ACC112 (cell line): ENCODE data around the gene TFCP2.

ENCODE experiments used
- H2AFZ ChIP-seq: fragments of 200-600 bp; sonication (generic); one replicate; pipeline ENCODE4 v1.6.0; 2017; ENCODE audit warnings: antibody characterized with exemption, low read length; ENCODE audit not compliant: unreplicated experiment
- H3K27ac ChIP-seq: fragments of 200-600 bp; sonication (generic); 2 replicates; pipeline ENCODE4 v1.5.1; 2014; ENCODE audit warnings: low read depth, mild to moderate bottlenecking, antibody characterized with exemption, low read length, moderate library complexity
- H3K27me3 ChIP-seq: fragments of 200-600 bp; sonication (generic); 2 replicates; pipeline ENCODE4 v1.6.1; 2014; ENCODE audit warnings: mild to moderate bottlenecking, antibody characterized with exemption, low read length, moderate library complexity, mixed read lengths; ENCODE audit not compliant: insufficient read depth
- H3K36me3 ChIP-seq: fragments of 200-600 bp; sonication (generic); 2 replicates; pipeline ENCODE4 v1.6.1; 2016; ENCODE audit warnings: mild to moderate bottlenecking, antibody characterized with exemption, low read length, moderate library complexity, mixed read lengths; ENCODE audit not compliant: insufficient read depth
- H3K4me1 ChIP-seq: fragments of 200-600 bp; sonication (generic); one replicate; pipeline ENCODE4 v1.6.1; 2016; ENCODE audit warnings: low read length, mixed read lengths; ENCODE audit not compliant: insufficient read depth, unreplicated experiment, control insufficient read depth
- H3K4me3 ChIP-seq: fragments of 200-600 bp; sonication (generic); 2 replicates; pipeline ENCODE4 v1.5.1; 2014; ENCODE audit warnings: mild to moderate bottlenecking, low read depth, low read length
- H3K79me2 ChIP-seq: fragments of 200-600 bp; sonication (generic); one replicate; pipeline ENCODE4 v1.6.0; 2016; ENCODE audit warnings: low read length; ENCODE audit not compliant: control insufficient read depth, unreplicated experiment, insufficient read depth

TFCP2 gene

GRCh38 chr12:51196547-51196946 lies 23.6 kb upstream of the TFCP2 start:
- Histone ChIP-seq H3K36me3 (no peaks in the 10 kb centered on the region), H3K27ac (no peak overlapping the region), H3K4me3 (no peak overlapping the region), H3K27me3 (no peaks in the 10 kb centered on the region), H3K79me2 (no peaks in the 10 kb centered on the region), H2AFZ (no peak overlapping the region), H3K4me1 (no peaks in the 10 kb centered on the region)

GRCh38 chr12:51195841-51196240 lies 22.9 kb upstream of the TFCP2 start:
- Histone ChIP-seq H3K36me3 (no peaks in the 10 kb centered on the region), H3K4me1 (no peaks in the 10 kb centered on the region), H3K27ac (no peak overlapping the region), H3K4me3 (no peak overlapping the region), H3K79me2 (no peaks in the 10 kb centered on the region), H2AFZ (no peak overlapping the region), H3K27me3 (no peaks in the 10 kb centered on the region)

- no peak overlapping the region for H2AFZ ChIP-seq
- H3K27me3 ChIP-seq: no peaks in the 10 kb centered on the region
- no peaks in the 10 kb centered on the region for H3K79me2 ChIP-seq
- no peak overlapping the region for H3K27ac ChIP-seq
- no peak overlapping the region for H3K4me3 ChIP-seq
- no peaks in the 10 kb centered on the region for H3K36me3 ChIP-seq
- no peaks in the 10 kb centered on the region for H3K4me1 ChIP-seq
Observed at GRCh38 chr12:51192284-51192671, 19.3 kb upstream of the TFCP2 start.

- H3K36me3 ChIP-seq: no peaks in the 10 kb centered on the region
- H3K79me2 ChIP-seq: no peaks in the 10 kb centered on the region
- H3K27ac ChIP-seq: no peak overlapping the region
- no peaks in the 10 kb centered on the region for H3K4me1 ChIP-seq
- no peak overlapping the region for H2AFZ ChIP-seq
- no peak overlapping the region for H3K4me3 ChIP-seq
- H3K27me3 ChIP-seq: no peaks in the 10 kb centered on the region
Observed at GRCh38 chr12:51191516-51192283, 18.8 kb upstream of the TFCP2 start.

GRCh38 chr12:51190820-51191219 lies 17.9 kb upstream of the TFCP2 start:
- no peaks in the 10 kb centered on the region for H3K4me1 ChIP-seq
- no peak overlapping the region for H3K4me3 ChIP-seq
- no peaks in the 10 kb centered on the region for H3K36me3 ChIP-seq
- no peaks in the 10 kb centered on the region for H3K79me2 ChIP-seq
- no peak overlapping the region for H2AFZ ChIP-seq
- H3K27me3 ChIP-seq: no peaks in the 10 kb centered on the region
- no peak overlapping the region for H3K27ac ChIP-seq

- Histone ChIP-seq H3K4me3 (no peak overlapping the region), H3K27me3 (no peaks in the 10 kb centered on the region), H3K36me3 (no peaks in the 10 kb centered on the region), H2AFZ (no peak overlapping the region), H3K27ac (no peak overlapping the region), H3K79me2 (no peaks in the 10 kb centered on the region), H3K4me1 (no peaks in the 10 kb centered on the region)
Observed at GRCh38 chr12:51189790-51190355, 16.9 kb upstream of the TFCP2 start.

- H3K79me2 ChIP-seq: no peaks in the 10 kb centered on the region
- no peak overlapping the region for H3K27ac ChIP-seq
- no peak overlapping the region for H3K4me3 ChIP-seq
- no peaks in the 10 kb centered on the region for H3K4me1 ChIP-seq
- no peaks in the 10 kb centered on the region for H3K36me3 ChIP-seq
- no peaks in the 10 kb centered on the region for H3K27me3 ChIP-seq
- no peak overlapping the region for H2AFZ ChIP-seq
Observed at GRCh38 chr12:51188359-51189051, 15.6 kb upstream of the TFCP2 start.

- Histone ChIP-seq H2AFZ (no peak overlapping the region), H3K4me3 (no peak overlapping the region), H3K27ac (no peak overlapping the region), H3K27me3 (no peaks in the 10 kb centered on the region), H3K36me3 (no peaks in the 10 kb centered on the region), H3K4me1 (no peaks in the 10 kb centered on the region), H3K79me2 (no peaks in the 10 kb centered on the region)
Observed at GRCh38 chr12:51187370-51187987, 14.5 kb upstream of the TFCP2 start.

- no peaks in the 10 kb centered on the region for H3K36me3 ChIP-seq
- H3K4me1 ChIP-seq: no peaks in the 10 kb centered on the region
- H3K4me3 ChIP-seq: no peak overlapping the region
- no peak overlapping the region for H3K27ac ChIP-seq
- no peak overlapping the region for H2AFZ ChIP-seq
- no peaks in the 10 kb centered on the region for H3K79me2 ChIP-seq
- no peaks in the 10 kb centered on the region for H3K27me3 ChIP-seq
Observed at GRCh38 chr12:51186465-51187085, 13.6 kb upstream of the TFCP2 start.

- Histone ChIP-seq H3K27me3 (no peaks in the 10 kb centered on the region), H3K4me3 (no peak overlapping the region), H3K4me1 (no peaks in the 10 kb centered on the region), H3K36me3 (no peaks in the 10 kb centered on the region), H2AFZ (no peak overlapping the region), H3K79me2 (no peaks in the 10 kb centered on the region), H3K27ac (no peak overlapping the region)
Observed at GRCh38 chr12:51185171-51185717, 12.3 kb upstream of the TFCP2 start.
